Stimulated activated naive CD8-positive, alpha-beta T cell treated with anti-CD3 and anti-CD28 coated beads, Interleukin-15, Interleukin-2, amounts not matched to agents 100 ng/mL and 50 ng/mL, for 24 hours (primary cell): ENCODE data around the gene LYPLA2.
"Not testable (repeated sequence)": the region's sequence is repeated elsewhere in the genome, so short reads cannot be mapped to it uniquely, and the experiment has no call there.

Experiments used
- H3K27ac Mint-ChIP-seq: one replicate; pipeline ENCODE4 v1.8.0; 2021; ENCODE audit warnings: mild to moderate bottlenecking, mixed read lengths
- H3K27me3 Mint-ChIP-seq: one replicate; pipeline ENCODE4 v1.8.0; 2021; ENCODE audit warnings: mixed read lengths
- H3K36me3 Mint-ChIP-seq: one replicate; pipeline ENCODE4 v1.8.0; 2021; ENCODE audit warnings: low read depth, mixed read lengths
- H3K4me1 Mint-ChIP-seq: one replicate; pipeline ENCODE4 v1.8.0; 2021; ENCODE audit warnings: low read depth, mixed read lengths
- H3K4me3 Mint-ChIP-seq: one replicate; pipeline ENCODE4 v1.8.0; 2021; ENCODE audit warnings: mild to moderate bottlenecking, mixed read lengths
- H3K9me3 Mint-ChIP-seq: one replicate; pipeline ENCODE4 v1.8.0; 2021; ENCODE audit warnings: mixed read lengths

The LYPLA2 gene

DNA sequence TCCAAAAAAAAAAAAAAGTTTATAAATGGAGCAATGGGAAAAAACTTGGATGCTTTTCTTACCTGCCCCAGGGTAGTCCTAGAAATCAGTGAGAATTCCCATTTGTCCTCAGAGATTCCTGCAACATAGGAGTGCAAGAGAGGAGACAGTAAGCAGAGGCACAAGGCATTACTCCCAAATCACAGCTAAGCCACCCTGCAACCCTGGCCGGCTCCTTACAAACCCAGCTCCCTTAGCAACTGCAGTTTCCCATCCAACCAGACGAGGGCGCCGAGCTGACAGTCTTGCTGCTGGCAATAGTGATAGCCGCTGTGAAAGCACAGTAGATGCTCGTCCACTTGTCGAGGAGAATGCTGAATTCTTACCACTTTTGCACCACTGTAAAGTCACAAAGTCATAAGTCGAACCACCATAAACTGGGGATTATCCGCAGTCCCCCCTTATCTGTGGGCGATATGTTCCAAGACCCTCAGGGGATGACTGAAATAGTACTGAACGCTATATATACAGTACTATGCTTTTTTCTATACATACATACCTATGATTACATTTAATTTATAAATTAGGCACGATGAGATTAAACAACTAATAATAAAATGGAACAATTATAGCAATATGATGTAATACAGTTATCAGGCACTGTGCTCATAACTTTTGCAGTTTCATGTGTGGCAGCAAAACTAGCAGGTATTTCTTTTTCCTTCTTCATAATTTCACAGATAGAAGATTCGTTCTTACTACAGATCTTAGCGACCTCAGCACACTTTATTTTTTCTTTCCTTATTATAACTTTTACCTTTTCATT is 18.7 kb upstream of the LYPLA2 start:
- Mint-ChIP-seq H3K27me3 (no peaks in the 10 kb centered on the region), H3K9me3 (no peaks in the 10 kb centered on the region), H3K36me3 (no peaks in the 10 kb centered on the region), H3K27ac (no peak overlapping the region), H3K4me3 (no peak overlapping the region), H3K4me1 (peaks cover 30% of the 10 kb centered on the region)

DNA sequence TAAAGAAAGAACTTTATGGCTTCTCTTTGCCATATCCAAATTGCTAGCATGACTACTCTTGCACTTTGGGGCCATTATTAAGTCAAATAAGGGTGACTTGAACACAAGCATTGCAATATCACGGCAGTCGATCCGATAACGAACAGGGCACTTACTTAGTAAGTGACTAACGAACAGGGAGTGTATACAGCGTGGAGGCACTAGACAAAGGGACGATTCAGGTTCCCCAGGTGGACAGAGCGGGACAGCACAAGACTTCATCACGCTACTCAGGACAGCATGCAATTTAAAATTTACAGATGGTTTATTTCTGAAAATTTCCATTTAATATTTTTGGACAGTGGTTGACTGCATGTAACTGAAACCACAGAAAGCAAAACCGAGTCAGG is 18.1 kb upstream of the LYPLA2 start:
- no peak overlapping the region for H3K27ac Mint-ChIP-seq
- no peaks in the 10 kb centered on the region for H3K9me3 Mint-ChIP-seq
- no peaks in the 10 kb centered on the region for H3K36me3 Mint-ChIP-seq
- no peaks in the 10 kb centered on the region for H3K27me3 Mint-ChIP-seq
- H3K4me1 Mint-ChIP-seq: peaks cover 34% of the 10 kb centered on the region
- no peak overlapping the region for H3K4me3 Mint-ChIP-seq

GRCh38 chr1:23774174-23774880 is 16.6 kb upstream of the LYPLA2 start:
- no peak overlapping the region for H3K4me3 Mint-ChIP-seq
- no peaks in the 10 kb centered on the region for H3K27me3 Mint-ChIP-seq
- no peaks in the 10 kb centered on the region for H3K36me3 Mint-ChIP-seq
- peaks cover 40% of the 10 kb centered on the region for H3K4me1 Mint-ChIP-seq
- no peaks in the 10 kb centered on the region for H3K9me3 Mint-ChIP-seq
- no peak overlapping the region for H3K27ac Mint-ChIP-seq

DNA sequence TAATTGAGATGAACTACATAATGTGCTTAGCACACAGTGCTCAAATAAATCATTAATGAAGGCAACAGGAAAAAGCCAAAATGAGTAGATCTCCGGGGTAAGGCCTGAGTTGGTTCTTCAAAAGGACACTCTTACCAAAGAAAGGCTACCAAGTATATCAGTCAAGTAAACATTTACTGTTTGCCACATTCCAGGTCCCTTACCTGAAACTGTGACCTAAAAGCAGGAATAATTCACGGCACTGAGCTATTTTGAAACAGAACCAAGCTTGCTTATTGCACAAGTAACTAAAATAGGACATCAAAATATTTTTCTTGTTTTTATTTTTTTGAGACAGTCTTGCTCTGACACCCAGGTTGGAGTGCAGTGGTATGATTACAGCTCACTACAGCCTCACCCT is 14.7 kb upstream of the LYPLA2 start:
- Mint-ChIP-seq H3K27me3 (no peaks in the 10 kb centered on the region), H3K4me3 (no peak overlapping the region), H3K36me3 (peaks cover 6% of the 10 kb centered on the region), H3K9me3 (no peaks in the 10 kb centered on the region), H3K4me1 (peaks cover 51% of the 10 kb centered on the region), H3K27ac (peak overlapping the region; percentile 12)

DNA sequence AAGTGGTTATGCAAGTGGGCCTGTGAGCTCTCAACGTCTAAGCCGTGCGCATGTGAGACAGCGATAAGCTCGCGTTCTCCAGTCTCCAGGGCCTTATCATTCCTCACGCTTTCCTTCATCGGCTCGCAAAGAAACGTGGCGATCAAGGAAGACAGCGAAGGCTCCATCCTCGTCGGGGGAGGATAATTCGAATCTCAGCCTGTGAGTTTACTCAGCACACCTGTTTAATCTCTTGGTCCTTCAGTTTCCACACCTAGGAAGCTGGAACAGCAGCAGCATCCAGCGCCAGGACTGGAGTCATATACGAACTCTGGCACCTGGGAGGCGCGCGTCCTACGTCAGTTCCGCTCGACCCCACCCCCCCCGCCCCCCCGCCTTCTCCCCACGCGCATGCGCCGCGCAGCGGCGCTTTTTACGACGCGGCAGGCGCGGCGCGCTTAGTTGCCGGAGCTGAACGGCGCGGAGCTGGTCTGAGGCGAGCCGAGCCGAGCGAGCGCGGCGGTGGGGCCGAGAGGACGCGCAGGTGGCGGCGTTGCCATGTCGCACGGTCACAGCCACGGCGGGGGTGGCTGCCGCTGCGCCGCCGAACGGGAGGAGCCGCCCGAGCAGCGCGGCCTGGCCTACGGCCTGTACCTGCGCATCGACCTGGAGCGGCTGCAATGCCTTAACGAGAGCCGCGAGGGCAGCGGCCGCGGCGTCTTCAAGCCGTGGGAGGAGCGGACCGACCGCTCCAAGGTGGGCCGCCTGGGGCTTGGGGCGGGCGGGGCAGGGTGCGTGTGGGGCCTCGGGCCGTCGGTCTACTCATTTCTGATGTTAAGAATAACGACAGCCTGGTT is 12.7 kb upstream of the LYPLA2 start, which contains the start of gene PITHD1:
Gene PITHD1 (plus strand): TSS at position 440 of the 836 bp plus-strand sequence. CDS start 98 bp downstream, at position 538.
- H3K4me1 Mint-ChIP-seq: peaks cover 57% of the 10 kb centered on the region
- no peaks in the 10 kb centered on the region for H3K9me3 Mint-ChIP-seq
- H3K27me3 Mint-ChIP-seq: no peaks in the 10 kb centered on the region
- H3K4me3 Mint-ChIP-seq: peak within 1 kb of the TSS; percentile 91
- peak within 1 kb of the TSS; percentile 89 for H3K27ac Mint-ChIP-seq
- H3K36me3 Mint-ChIP-seq: peaks cover 13% of the 10 kb centered on the region

DNA sequence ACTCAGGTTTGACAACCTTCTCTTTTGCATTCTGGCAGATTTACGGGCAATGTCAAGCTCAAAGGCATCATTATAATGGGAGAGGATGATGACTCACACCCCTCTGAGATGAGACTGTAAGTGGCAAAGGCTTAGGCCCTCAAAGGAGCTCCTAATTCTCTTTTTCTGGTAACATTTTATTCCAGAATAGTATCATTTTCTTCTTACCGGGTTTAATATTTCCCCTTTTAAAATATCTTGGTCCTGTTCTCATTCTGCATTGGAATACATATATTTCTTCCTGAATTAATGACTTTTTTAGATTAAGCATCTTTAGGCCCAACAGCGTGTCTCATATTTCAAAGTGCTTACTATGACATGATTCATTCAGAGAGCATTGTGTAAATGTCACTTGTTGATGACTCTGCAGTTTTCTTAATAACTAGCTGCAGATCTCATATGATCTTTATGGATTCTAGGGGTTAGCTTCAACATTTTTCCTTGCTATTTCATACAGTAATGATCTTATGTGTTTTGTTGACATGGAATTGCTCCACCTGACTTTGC is 11.0 kb upstream of the LYPLA2 start:
- H3K4me3 Mint-ChIP-seq: peak overlapping the region; percentile 91
- H3K9me3 Mint-ChIP-seq: no peaks in the 10 kb centered on the region
- peaks cover 23% of the 10 kb centered on the region for H3K36me3 Mint-ChIP-seq
- H3K4me1 Mint-ChIP-seq: peaks cover 53% of the 10 kb centered on the region
- no peak overlapping the region for H3K27ac Mint-ChIP-seq
- H3K27me3 Mint-ChIP-seq: no peaks in the 10 kb centered on the region

- not testable (repeated sequence) for H3K27me3 Mint-ChIP-seq, H3K27ac Mint-ChIP-seq, H3K9me3 Mint-ChIP-seq, H3K4me3 Mint-ChIP-seq
- Mint-ChIP-seq H3K36me3 (peaks cover 56% of the 10 kb centered on the region), H3K4me1 (peaks cover 25% of the 10 kb centered on the region)
These were observed 7.8 kb upstream of the LYPLA2 start for GRCh38 chr1:23783141-23783540.

GRCh38 chr1:23784846-23785245 is 6.1 kb upstream of the LYPLA2 start:
- Mint-ChIP-seq H3K27ac (no peak overlapping the region), H3K27me3 (no peaks in the 10 kb centered on the region), H3K4me1 (peaks cover 17% of the 10 kb centered on the region), H3K36me3 (peaks cover 63% of the 10 kb centered on the region), H3K9me3 (no peaks in the 10 kb centered on the region), H3K4me3 (no peak overlapping the region)

- H3K27ac Mint-ChIP-seq: no peak overlapping the region
- H3K4me1 Mint-ChIP-seq: peaks cover 27% of the 10 kb centered on the region
- H3K27me3 Mint-ChIP-seq: no peaks in the 10 kb centered on the region
- no peak overlapping the region for H3K4me3 Mint-ChIP-seq
- no peaks in the 10 kb centered on the region for H3K9me3 Mint-ChIP-seq
- H3K36me3 Mint-ChIP-seq: peaks cover 50% of the 10 kb centered on the region
These were observed 3.2 kb upstream of the LYPLA2 start for GRCh38 chr1:23787701-23788100.

- no peaks in the 10 kb centered on the region for H3K27me3 Mint-ChIP-seq
- no peaks in the 10 kb centered on the region for H3K9me3 Mint-ChIP-seq
- H3K4me1 Mint-ChIP-seq: peaks cover 33% of the 10 kb centered on the region
- H3K36me3 Mint-ChIP-seq: peaks cover 47% of the 10 kb centered on the region
- H3K4me3 Mint-ChIP-seq: no peak overlapping the region
- H3K27ac Mint-ChIP-seq: no peak overlapping the region
These were observed 2.2 kb upstream of the LYPLA2 start for GRCh38 chr1:23788695-23789094.

DNA sequence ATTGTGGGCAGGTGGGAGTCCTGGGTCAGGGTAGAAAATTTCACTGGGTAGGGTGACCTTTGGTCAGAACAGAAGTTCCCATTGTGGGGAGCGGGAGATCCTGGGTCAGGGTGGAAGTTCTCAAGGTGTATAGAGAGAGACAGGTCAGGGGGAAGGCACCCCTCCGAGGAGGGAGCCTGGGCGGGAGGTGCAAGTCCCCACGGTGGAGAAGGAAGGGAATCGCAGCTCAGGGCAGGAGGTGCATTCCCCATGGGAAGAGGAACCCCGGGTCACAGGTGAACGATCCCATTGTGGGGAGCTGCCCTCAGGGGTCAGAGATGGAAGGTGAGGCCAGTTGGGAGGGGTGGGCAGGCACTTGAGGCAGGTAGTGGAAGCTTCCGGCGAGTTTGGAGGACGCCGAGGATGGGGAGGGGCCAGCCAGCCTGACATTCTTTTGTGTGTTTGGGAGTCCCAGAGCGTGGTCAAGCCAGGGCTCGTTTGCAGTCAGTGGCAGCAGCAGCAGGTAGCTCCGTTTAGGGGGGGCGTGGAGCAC is 637 bp downstream of the LYPLA2 start:
- no peaks in the 10 kb centered on the region for H3K27me3 Mint-ChIP-seq
- H3K9me3 Mint-ChIP-seq: no peaks in the 10 kb centered on the region
- peaks cover 28% of the 10 kb centered on the region for H3K4me1 Mint-ChIP-seq
- H3K27ac Mint-ChIP-seq: peak overlapping the region; percentile 95
- H3K36me3 Mint-ChIP-seq: peaks cover 28% of the 10 kb centered on the region
- H3K4me3 Mint-ChIP-seq: peak overlapping the region; percentile 98

DNA sequence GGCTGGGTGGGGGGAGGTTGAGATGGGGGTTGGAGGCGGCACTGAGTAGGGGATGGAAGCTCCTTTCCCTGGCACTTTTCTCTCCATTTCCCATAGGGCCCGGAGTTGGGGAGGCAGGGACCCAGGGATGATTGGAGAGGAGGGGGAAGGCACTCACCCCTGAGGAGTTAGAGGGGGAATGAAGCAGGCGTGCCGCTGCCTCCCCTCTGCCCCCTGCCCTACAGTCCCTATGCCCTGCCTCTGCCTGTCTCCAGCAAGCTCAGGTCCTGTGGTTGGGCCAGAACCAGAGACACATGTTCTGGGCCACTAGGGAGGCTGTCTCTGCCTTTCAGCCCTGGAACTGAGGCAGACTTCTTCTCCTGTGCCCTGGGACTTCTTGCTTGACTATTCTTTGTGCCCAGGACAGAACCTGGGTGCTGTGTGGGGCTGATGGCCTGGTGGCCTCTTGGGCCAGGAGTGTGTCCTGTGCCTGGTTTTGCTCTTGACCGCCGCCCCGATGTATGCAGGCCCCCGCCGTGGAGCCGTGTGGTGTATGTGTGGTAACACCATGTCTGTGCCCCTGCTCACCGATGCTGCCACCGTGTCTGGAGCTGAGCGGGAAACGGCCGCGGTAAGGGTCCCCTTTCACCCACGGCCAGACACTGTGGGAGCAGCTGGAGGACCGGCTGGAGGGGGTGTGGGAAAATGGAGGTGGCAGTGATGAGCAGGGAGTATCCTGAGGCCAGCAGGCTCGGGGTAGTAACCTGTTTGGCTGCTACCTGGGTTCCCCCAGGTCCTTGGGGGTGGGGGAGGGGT is 1.4 kb downstream of the LYPLA2 start:
- peak overlapping the region; percentile 95 for H3K27ac Mint-ChIP-seq
- peak overlapping the region; percentile 98 for H3K4me3 Mint-ChIP-seq
- H3K4me1 Mint-ChIP-seq: peaks cover 28% of the 10 kb centered on the region
- no peaks in the 10 kb centered on the region for H3K9me3 Mint-ChIP-seq
- no peaks in the 10 kb centered on the region for H3K27me3 Mint-ChIP-seq
- peaks cover 23% of the 10 kb centered on the region for H3K36me3 Mint-ChIP-seq

- H3K36me3 Mint-ChIP-seq: peaks cover 15% of the 10 kb centered on the region
- H3K4me1 Mint-ChIP-seq: peaks cover 28% of the 10 kb centered on the region
- peak overlapping the region; percentile 30 for H3K4me3 Mint-ChIP-seq
- H3K27me3 Mint-ChIP-seq: no peaks in the 10 kb centered on the region
- H3K27ac Mint-ChIP-seq: no peak overlapping the region
- no peaks in the 10 kb centered on the region for H3K9me3 Mint-ChIP-seq
These were observed 2.3 kb downstream of the LYPLA2 start for GRCh38 chr1:23793018-23793781.
